ENCODE data around the gene SLC47A1.

DNA sequence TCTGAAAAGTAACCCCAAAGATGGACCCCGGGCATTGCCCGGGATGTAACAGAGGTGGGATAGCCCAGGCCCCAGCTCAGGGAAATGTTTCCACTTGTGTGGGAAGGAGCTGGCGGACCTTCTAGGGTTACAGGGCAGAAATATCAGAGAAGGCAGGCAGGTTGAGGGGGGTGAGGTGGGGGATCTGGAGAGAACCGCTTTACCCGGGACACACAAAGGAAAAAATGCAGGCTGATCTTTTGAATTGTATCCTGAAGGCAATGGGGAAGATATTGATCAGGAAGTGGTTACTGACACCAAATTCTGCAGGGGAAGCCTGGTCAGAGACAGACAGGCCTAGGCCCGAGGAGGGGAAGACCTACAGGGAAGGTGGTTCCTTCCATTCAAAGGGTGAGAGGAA is 3.5 kb downstream of the SLC47A1 start:
- TF ChIP-seq, protein P1, sequence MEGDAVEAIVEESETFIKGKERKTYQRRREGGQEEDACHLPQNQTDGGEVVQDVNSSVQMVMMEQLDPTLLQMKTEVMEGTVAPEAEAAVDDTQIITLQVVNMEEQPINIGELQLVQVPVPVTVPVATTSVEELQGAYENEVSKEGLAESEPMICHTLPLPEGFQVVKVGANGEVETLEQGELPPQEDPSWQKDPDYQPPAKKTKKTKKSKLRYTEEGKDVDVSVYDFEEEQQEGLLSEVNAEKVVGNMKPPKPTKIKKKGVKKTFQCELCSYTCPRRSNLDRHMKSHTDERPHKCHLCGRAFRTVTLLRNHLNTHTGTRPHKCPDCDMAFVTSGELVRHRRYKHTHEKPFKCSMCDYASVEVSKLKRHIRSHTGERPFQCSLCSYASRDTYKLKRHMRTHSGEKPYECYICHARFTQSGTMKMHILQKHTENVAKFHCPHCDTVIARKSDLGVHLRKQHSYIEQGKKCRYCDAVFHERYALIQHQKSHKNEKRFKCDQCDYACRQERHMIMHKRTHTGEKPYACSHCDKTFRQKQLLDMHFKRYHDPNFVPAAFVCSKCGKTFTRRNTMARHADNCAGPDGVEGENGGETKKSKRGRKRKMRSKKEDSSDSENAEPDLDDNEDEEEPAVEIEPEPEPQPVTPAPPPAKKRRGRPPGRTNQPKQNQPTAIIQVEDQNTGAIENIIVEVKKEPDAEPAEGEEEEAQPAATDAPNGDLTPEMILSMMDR (IDR thresholded peaks at IDR 0.05): no peak
- TF ChIP-seq POLR2A (IDR thresholded peaks at IDR 0.05): no peak
